NCI-H748 (cell line): ENCODE data around the gene ABCG8.
A peak's percentile ranks its signal among the peaks of the same experiment; 100 is the strongest.

ENCODE experiments used
- DNase-seq: peaks from one replicate; lab custom pipeline; 2025; ENCODE audit not compliant: unreplicated experiment; lab: John Stamatoyannopoulos, UW

Gene ABCG8

GRCh38 chr2:43855292-43855691, 16.5 kb downstream of the ABCG8 start:
- DNase-seq, result no peak

GRCh38 chr2:43872151-43872550, 33.4 kb downstream of the ABCG8 start:
- no peak for DNase-seq

- no peak for DNase-seq
Measured at GRCh38 chr2:43874776-43875451, 36.1 kb downstream of the ABCG8 start.

GRCh38 chr2:43877782-43878464, 39.2 kb downstream of the ABCG8 start:
- peak; percentile 64 for DNase-seq

GRCh38 chr2:43879261-43879660, 40.5 kb downstream of the ABCG8 start:
- no peak for DNase-seq

- DNase-seq, result no peak
Measured at GRCh38 chr2:43880471-43880870, 41.7 kb downstream of the ABCG8 start.

GRCh38 chr2:43880952-43881351, 42.2 kb downstream of the ABCG8 start:
- no peak for DNase-seq

GRCh38 chr2:43882312-43882711, 43.5 kb downstream of the ABCG8 start:
- no peak for DNase-seq

GRCh38 chr2:43884689-43885088, 45.9 kb downstream of the ABCG8 start:
- DNase-seq, result no peak

GRCh38 chr2:43885132-43885632, 46.4 kb downstream of the ABCG8 start:
- no peak for DNase-seq

GRCh38 chr2:43887176-43887575, 48.4 kb downstream of the ABCG8 start:
- no peak for DNase-seq

GRCh38 chr2:43889416-43889815, 50.6 kb downstream of the ABCG8 start:
- no peak for DNase-seq

- no peak for DNase-seq
Measured at GRCh38 chr2:43890855-43891254, 52.1 kb downstream of the ABCG8 start.

- DNase-seq, result no peak
Measured at GRCh38 chr2:43894743-43895142, 56.0 kb downstream of the ABCG8 start.

- no peak for DNase-seq
Measured at GRCh38 chr2:43896906-43897305, 58.1 kb downstream of the ABCG8 start.

- DNase-seq, result peak; percentile 66
Measured at GRCh38 chr2:43897492-43897891, 58.7 kb downstream of the ABCG8 start.

- peak; percentile 91 for DNase-seq
Measured at GRCh38 chr2:43898134-43898837, 59.5 kb downstream of the ABCG8 start.

GRCh38 chr2:43898838-43899346, 60.1 kb downstream of the ABCG8 start:
- peak; percentile 40 for DNase-seq

- DNase-seq, result no peak
Measured at GRCh38 chr2:43899589-43899988, 60.8 kb downstream of the ABCG8 start.

- peak; percentile 4 for DNase-seq
Measured at GRCh38 chr2:43905371-43905803, 66.6 kb downstream of the ABCG8 start.

GRCh38 chr2:43905871-43906270, 67.1 kb downstream of the ABCG8 start:
- DNase-seq, result no peak
